ENCODE measurements around the gene PSMB7. TPM values are rescaled to one million over a fixed set of nuclear protein-coding genes. Genes with fewer than 3 reads are reported as not detected.

PSMB7 gene
- total and polyA plus RNA-seq, 2 donors = 110 to 152 TPM

- no peak for DNase-seq (ENCODE audit: extremely low spot score)
- no peaks in the 10 kb centered on the region for H3K36me3 ChIP-seq (ENCODE audit: insufficient read depth)
- no peaks in the 10 kb centered on the region for H3K4me1 ChIP-seq (ENCODE audit: insufficient read depth)
- H3K4me3 ChIP-seq (ENCODE audit: low read depth, low read length) = no peak overlapping the region
- H3K27ac ChIP-seq (ENCODE audit: low read depth) = no peak overlapping the region
- WGBS = 53% methylated on average over 9 of the region's 9 CpGs
Measured at GRCh38 chr9:124390794-124391658, 24.2 kb downstream of the PSMB7 start.

DNA sequence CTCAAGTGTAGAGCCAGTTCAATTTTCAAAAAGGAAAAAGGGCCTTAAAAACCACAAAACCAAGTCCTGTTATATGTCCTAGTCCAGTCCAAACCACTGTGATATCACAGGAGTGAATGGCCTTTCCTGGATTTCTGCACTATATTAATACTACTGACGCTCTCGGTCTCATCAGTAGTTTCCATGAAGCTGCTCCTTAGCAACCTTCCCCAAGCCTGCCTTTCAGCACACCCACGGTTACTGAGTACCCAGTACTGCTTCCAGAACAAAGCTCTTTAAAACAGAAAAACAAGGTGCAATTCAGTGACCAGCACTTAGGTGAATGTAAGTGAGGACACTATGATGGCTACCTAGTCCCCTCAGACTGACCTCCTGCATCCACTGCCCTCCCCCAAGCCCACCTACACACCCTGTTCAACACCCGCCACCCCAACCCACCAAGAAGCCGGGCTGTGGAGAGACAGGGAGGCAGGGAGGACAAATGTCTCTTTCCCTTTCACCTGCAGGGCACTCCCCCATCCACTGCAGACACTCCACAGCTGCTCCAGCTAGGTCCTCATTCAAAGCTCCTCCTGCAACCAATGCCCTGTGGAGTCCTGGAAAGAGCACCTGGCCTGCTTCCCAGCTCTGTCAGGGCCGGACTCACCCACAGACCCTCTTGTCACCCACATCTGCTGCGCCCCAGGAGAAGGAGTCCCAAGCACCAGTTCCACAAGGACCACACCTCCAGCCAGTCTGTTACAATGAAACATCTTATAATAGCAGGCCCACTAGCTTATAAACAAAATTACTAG is 25.9 kb downstream of the PSMB7 start:
- Histone ChIP-seq H3K36me3 (ENCODE audit: insufficient read depth) (peaks cover 2% of the 10 kb centered on the region), H3K4me1 (ENCODE audit: insufficient read depth) (no peaks in the 10 kb centered on the region), H3K27ac (ENCODE audit: low read depth) (no peak overlapping the region), H3K4me3 (ENCODE audit: low read depth, low read length) (no peak overlapping the region)
- 90% methylated on average over 7 of the region's 7 CpGs for WGBS
- no peak for DNase-seq (ENCODE audit: extremely low spot score)

DNA sequence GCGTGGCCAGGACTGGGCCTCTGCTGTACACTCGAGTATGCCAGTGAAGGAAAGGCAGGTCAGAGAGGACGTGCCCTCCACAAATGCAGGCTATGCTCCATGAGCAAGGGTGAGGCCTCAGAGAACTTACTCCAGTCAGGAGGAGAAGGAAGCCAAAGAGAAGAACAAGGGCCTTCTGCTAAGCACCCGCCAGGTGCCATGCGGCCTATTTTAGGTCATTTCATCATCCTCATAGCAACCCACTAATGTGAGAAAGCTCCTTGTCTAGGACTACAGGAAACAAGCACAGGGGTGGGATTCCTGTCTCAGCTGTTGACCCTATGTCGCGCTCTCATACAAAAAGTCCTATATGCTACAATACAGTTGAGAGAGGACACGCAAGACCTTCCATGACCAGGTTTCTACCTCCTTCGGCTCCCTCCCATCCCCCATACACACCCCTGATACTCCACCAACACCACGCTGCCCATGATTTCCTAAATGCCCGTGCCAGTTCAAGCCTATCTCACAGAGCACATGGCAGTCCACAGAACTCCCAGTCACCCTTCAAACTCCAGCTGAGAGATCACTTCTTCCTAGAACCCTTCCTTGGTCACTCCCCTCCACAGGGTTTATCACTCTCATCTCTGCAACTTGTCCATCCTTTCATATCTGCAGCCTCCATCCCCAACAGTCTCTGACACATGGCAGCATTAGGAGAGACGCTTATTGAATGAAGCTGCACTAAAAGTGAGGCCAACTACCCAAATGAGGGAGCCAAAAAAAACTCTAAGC is 26.8 kb downstream of the PSMB7 start:
- DNase-seq (ENCODE audit: extremely low spot score) = no peak
- Histone ChIP-seq H3K4me1 (ENCODE audit: insufficient read depth) (no peaks in the 10 kb centered on the region), H3K4me3 (ENCODE audit: low read depth, low read length) (no peak overlapping the region), H3K36me3 (ENCODE audit: insufficient read depth) (peaks cover 2% of the 10 kb centered on the region), H3K27ac (ENCODE audit: low read depth) (no peak overlapping the region)
- 90% methylated on average over 12 of the region's 12 CpGs for WGBS

GRCh38 chr9:124386201-124386600 is 29.0 kb downstream of the PSMB7 start:
- Histone ChIP-seq H3K4me3 (ENCODE audit: low read depth, low read length) (no peak overlapping the region), H3K27ac (ENCODE audit: low read depth) (no peak overlapping the region), H3K36me3 (ENCODE audit: insufficient read depth) (peaks cover 2% of the 10 kb centered on the region), H3K4me1 (ENCODE audit: insufficient read depth) (no peaks in the 10 kb centered on the region)
- DNase-seq (ENCODE audit: extremely low spot score) = no peak
- WGBS = 79% methylated on average over 3 of the region's 3 CpGs

DNA sequence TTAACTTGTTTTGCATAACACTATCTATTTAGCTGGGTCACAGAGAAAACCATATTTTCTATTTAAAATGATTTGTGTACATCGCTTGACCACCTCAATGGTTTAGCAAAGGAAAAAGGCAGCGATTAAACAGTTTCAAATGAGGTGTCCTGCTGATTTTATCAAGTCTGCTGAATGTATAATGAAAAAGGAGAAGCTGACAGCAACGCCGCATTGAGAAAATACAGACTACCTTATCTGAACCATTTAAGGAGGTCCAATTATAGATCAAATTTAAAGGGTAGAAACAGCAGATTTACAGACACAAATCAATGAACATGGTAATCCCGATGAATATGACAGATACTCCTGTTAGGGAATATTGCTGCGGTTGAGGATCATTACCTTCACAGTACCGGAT is 29.6 kb downstream of the PSMB7 start:
- no peak overlapping the region for H3K4me3 ChIP-seq (ENCODE audit: low read depth, low read length)
- no peaks in the 10 kb centered on the region for H3K4me1 ChIP-seq (ENCODE audit: insufficient read depth)
- 77% methylated on average over 7 of the region's 7 CpGs for WGBS
- H3K36me3 ChIP-seq (ENCODE audit: insufficient read depth) = peaks cover 2% of the 10 kb centered on the region
- H3K27ac ChIP-seq (ENCODE audit: low read depth) = no peak overlapping the region
- no peak for DNase-seq (ENCODE audit: extremely low spot score)

GRCh38 chr9:124384846-124385245 is 30.4 kb downstream of the PSMB7 start:
- 96% methylated on average over 5 of the region's 5 CpGs for WGBS
- no peak overlapping the region for H3K27ac ChIP-seq (ENCODE audit: low read depth)
- H3K4me3 ChIP-seq (ENCODE audit: low read depth, low read length) = no peak overlapping the region
- DNase-seq (ENCODE audit: extremely low spot score) = no peak
- H3K36me3 ChIP-seq (ENCODE audit: insufficient read depth) = peaks cover 2% of the 10 kb centered on the region
- no peaks in the 10 kb centered on the region for H3K4me1 ChIP-seq (ENCODE audit: insufficient read depth)

DNA sequence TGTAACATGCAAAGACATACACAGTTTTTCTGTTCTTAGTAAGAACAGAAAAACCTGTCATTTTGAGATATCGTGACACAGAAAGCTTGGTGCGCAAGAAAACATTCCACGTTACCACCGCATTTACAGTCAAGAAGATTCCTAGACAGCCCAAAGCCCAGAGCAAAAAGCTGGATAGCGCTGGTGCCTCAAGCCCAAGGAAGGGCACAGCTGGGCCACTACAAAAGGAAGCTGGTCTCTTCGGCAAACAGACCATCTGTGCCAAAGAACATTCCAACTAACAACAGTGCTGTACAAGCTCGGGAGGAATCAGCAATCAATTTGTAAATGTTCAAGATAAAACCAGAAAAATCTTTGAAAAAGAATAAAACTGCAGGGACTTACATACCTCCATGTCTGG is 31.0 kb downstream of the PSMB7 start:
- 91% methylated on average over 7 of the region's 7 CpGs for WGBS
- H3K27ac ChIP-seq (ENCODE audit: low read depth) = no peak overlapping the region
- peaks cover 2% of the 10 kb centered on the region for H3K36me3 ChIP-seq (ENCODE audit: insufficient read depth)
- no peaks in the 10 kb centered on the region for H3K4me1 ChIP-seq (ENCODE audit: insufficient read depth)
- no peak overlapping the region for H3K4me3 ChIP-seq (ENCODE audit: low read depth, low read length)
- DNase-seq (ENCODE audit: extremely low spot score) = no peak

GRCh38 chr9:124381170-124381945 is 33.9 kb downstream of the PSMB7 start:
- Histone ChIP-seq H3K36me3 (ENCODE audit: insufficient read depth) (peaks cover 2% of the 10 kb centered on the region), H3K4me3 (ENCODE audit: low read depth, low read length) (no peak overlapping the region), H3K27ac (ENCODE audit: low read depth) (no peak overlapping the region), H3K4me1 (ENCODE audit: insufficient read depth) (no peaks in the 10 kb centered on the region)
- no peak for DNase-seq (ENCODE audit: extremely low spot score)
- WGBS = 84% methylated on average over 4 of the region's 4 CpGs

GRCh38 chr9:124377551-124378406 is 37.5 kb downstream of the PSMB7 start:
- Histone ChIP-seq H3K36me3 (ENCODE audit: insufficient read depth) (no peaks in the 10 kb centered on the region), H3K4me3 (ENCODE audit: low read depth, low read length) (no peak overlapping the region), H3K27ac (ENCODE audit: low read depth) (no peak overlapping the region), H3K4me1 (ENCODE audit: insufficient read depth) (no peaks in the 10 kb centered on the region)
- no peak for DNase-seq (ENCODE audit: extremely low spot score)
- 67% methylated on average over 10 of the region's 10 CpGs for WGBS

GRCh38 chr9:124376329-124376728 is 38.9 kb downstream of the PSMB7 start:
- Histone ChIP-seq H3K4me1 (ENCODE audit: insufficient read depth) (no peaks in the 10 kb centered on the region), H3K4me3 (ENCODE audit: low read depth, low read length) (no peak overlapping the region), H3K36me3 (ENCODE audit: insufficient read depth) (no peaks in the 10 kb centered on the region), H3K27ac (ENCODE audit: low read depth) (no peak overlapping the region)
- DNase-seq (ENCODE audit: extremely low spot score) = no peak
- 67% methylated on average over 1 of the region's 1 CpG for WGBS

DNA sequence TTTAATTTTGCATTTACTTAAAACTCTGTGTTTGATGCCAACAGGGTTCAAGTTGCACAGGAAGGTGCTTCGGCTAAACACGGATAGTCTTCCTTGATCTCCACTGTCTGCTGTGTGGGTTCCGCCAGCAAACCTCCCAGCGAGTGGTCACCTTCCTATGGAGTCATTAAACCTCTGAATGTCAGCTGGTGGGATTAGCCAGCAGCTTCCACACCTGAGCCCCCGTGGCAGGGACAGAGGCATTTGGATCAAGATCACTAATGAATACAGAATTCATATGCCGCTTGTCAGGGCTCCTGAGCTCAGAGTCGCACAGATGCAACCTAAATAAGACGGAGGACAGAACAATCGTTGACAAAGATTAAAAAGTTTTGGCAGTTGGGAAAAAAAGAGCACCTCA is 39.5 kb downstream of the PSMB7 start:
- 92% methylated on average over 9 of the region's 9 CpGs for WGBS
- Histone ChIP-seq H3K4me3 (ENCODE audit: low read depth, low read length) (no peak overlapping the region), H3K4me1 (ENCODE audit: insufficient read depth) (no peaks in the 10 kb centered on the region), H3K36me3 (ENCODE audit: insufficient read depth) (no peaks in the 10 kb centered on the region), H3K27ac (ENCODE audit: low read depth) (no peak overlapping the region)
- DNase-seq (ENCODE audit: extremely low spot score) = no peak

- Histone ChIP-seq H3K4me1 (ENCODE audit: insufficient read depth) (no peaks in the 10 kb centered on the region), H3K36me3 (ENCODE audit: insufficient read depth) (no peaks in the 10 kb centered on the region), H3K4me3 (ENCODE audit: low read depth, low read length) (no peak overlapping the region), H3K27ac (ENCODE audit: low read depth) (no peak overlapping the region)
- 96% methylated on average over 1 of the region's 1 CpG for WGBS
- DNase-seq (ENCODE audit: extremely low spot score) = no peak
Measured at GRCh38 chr9:124373851-124374250, 41.4 kb downstream of the PSMB7 start.
